HG03565 (cell line): ENCODE measurements around the gene GNG4.
"Not testable (repeated sequence)": the region's sequence is repeated elsewhere in the genome, so short reads cannot be mapped to it uniquely, and the experiment has no call there.

Experiments
- ATAC-seq: cut with Tn5 transposase; IDR thresholded peaks from one replicate; pipeline ENCODE4 v1.9.1; 2021; ENCODE audit warnings: mild to moderate bottlenecking, moderate library complexity; ENCODE audit not compliant: unreplicated experiment

GNG4 gene

GRCh38 chr1:235628316-235629005, 21.1 kb downstream of the GNG4 start:
- no peak for ATAC-seq

- ATAC-seq, result no peak
Observed at GRCh38 chr1:235625831-235626230, 23.8 kb downstream of the GNG4 start.

- ATAC-seq, result no peak
Observed at GRCh38 chr1:235625340-235625739, 24.2 kb downstream of the GNG4 start.

- no peak for ATAC-seq
Observed at GRCh38 chr1:235624721-235625333, 24.8 kb downstream of the GNG4 start.

GRCh38 chr1:235622936-235623779, 26.4 kb downstream of the GNG4 start:
- no peak for ATAC-seq

GRCh38 chr1:235619149-235619548, 30.4 kb downstream of the GNG4 start:
- ATAC-seq, result not testable (repeated sequence)

- ATAC-seq, result no peak
Observed at GRCh38 chr1:235617808-235618207, 31.8 kb downstream of the GNG4 start.

- no peak for ATAC-seq
Observed at GRCh38 chr1:235617140-235617539, 32.4 kb downstream of the GNG4 start.

- ATAC-seq, result no peak
Observed at GRCh38 chr1:235614442-235614954, 35.1 kb downstream of the GNG4 start.

- ATAC-seq, result no peak
Observed at GRCh38 chr1:235613602-235614001, 36.0 kb downstream of the GNG4 start.

- ATAC-seq, result no peak
Observed at GRCh38 chr1:235612761-235613160, 36.8 kb downstream of the GNG4 start.

GRCh38 chr1:235610157-235610556, 39.4 kb downstream of the GNG4 start:
- no peak for ATAC-seq

- no peak for ATAC-seq
Observed at GRCh38 chr1:235608278-235608677, 41.3 kb downstream of the GNG4 start.

GRCh38 chr1:235607284-235607683, 42.3 kb downstream of the GNG4 start:
- ATAC-seq, result no peak

GRCh38 chr1:235601104-235601503, 48.5 kb downstream of the GNG4 start:
- ATAC-seq, result no peak

- ATAC-seq, result no peak
Observed at GRCh38 chr1:235599536-235599935, 50.0 kb downstream of the GNG4 start.

GRCh38 chr1:235597867-235598553, 51.6 kb downstream of the GNG4 start:
- no peak for ATAC-seq

- no peak for ATAC-seq
Observed at GRCh38 chr1:235595079-235595478, 54.5 kb downstream of the GNG4 start.

- not testable (repeated sequence) for ATAC-seq
Observed at GRCh38 chr1:235594281-235594895, 55.2 kb downstream of the GNG4 start.

- ATAC-seq, result no peak
Observed at GRCh38 chr1:235588916-235589515, 60.6 kb downstream of the GNG4 start.
